Duodenal mucosa (tissue), 2 donors: ENCODE measurements around the gene NOS1AP.
"Not testable (repeated sequence)": the region's sequence is repeated elsewhere in the genome, so short reads cannot be mapped to it uniquely, and the experiment has no call there.

Experiments
- H3K27ac ChIP-seq: one replicate; pipeline ENCODE4 v1.7.0; 2013; ENCODE audit warnings: low read depth, low read length
- H3K27me3 ChIP-seq, 2 donors: one replicate each; pipeline ENCODE4 v1.7.0; 2013; ENCODE audit warnings: low read length in 2 of 2, control low read depth in 1 of 2; ENCODE audit not compliant: insufficient read depth in 2 of 2, control insufficient read depth in 1 of 2
- H3K36me3 ChIP-seq, 2 donors: one replicate each; pipeline ENCODE4 v1.7.0; 2013; ENCODE audit warnings: low read length in 2 of 2, control low read depth in 1 of 2; ENCODE audit not compliant: insufficient read depth in 2 of 2, control insufficient read depth in 1 of 2
- H3K4me1 ChIP-seq, 2 donors: one replicate each; pipeline ENCODE4 v1.7.0; 2013; ENCODE audit warnings: low read length in 2 of 2, control low read depth in 1 of 2; ENCODE audit not compliant: insufficient read depth in 2 of 2, control insufficient read depth in 1 of 2
- H3K4me3 ChIP-seq, 2 donors: one replicate each; pipeline ENCODE4 v1.7.0; 2013; ENCODE audit warnings: low read length in 2 of 2, low read depth in 1 of 2
- H3K9ac ChIP-seq, 2 donors: one replicate each; pipeline ENCODE4 v1.7.0; 2013; ENCODE audit warnings: low read length in 2 of 2, low read depth in 1 of 2
- H3K9me3 ChIP-seq, 2 donors: one replicate each; pipeline ENCODE4 v1.7.0; 2013; ENCODE audit warnings: low read length in 2 of 2, control low read depth in 1 of 2; ENCODE audit not compliant: control insufficient read depth in 1 of 2

The NOS1AP gene

DNA sequence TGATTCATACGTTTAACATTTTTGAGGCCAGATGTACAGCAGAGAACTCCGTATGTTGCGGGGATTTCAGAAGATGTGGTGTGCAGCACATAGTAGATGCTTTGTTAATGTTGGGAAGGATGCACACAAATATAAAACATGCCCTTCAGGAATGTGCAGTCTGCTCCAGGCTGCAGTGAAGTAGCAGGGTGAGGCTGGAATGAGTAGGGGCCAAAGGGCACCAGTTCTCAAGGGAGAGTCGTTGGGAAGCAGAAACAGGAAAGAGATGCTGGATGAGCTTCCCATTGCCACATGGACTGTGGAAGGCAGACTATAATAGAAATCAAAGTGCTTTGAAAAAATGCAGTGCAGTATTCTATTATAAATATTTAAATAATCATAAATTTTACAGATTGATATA lies 126.9 kb downstream of the NOS1AP start:
- H3K4me3 ChIP-seq = no peak overlapping the region
- no peaks in the 10 kb centered on the region for H3K27me3 ChIP-seq
- no peaks in the 10 kb centered on the region for H3K9me3 ChIP-seq
- peaks cover 41 to 50% of the 10 kb centered on the region in 2 donors for H3K4me1 ChIP-seq
- H3K9ac ChIP-seq = no peak overlapping the region
- H3K36me3 ChIP-seq = no peaks in the 10 kb centered on the region
- H3K27ac ChIP-seq = no peak overlapping the region

GRCh38 chr1:162197041-162197531 lies 127.6 kb downstream of the NOS1AP start:
- H3K9ac ChIP-seq = no peak overlapping the region
- H3K27me3 ChIP-seq = no peaks in the 10 kb centered on the region
- H3K36me3 ChIP-seq = no peaks in the 10 kb centered on the region
- H3K9me3 ChIP-seq = no peaks in the 10 kb centered on the region
- peak overlapping the region; percentile 9 to 34 for H3K4me3 ChIP-seq
- peaks cover 34 to 43% of the 10 kb centered on the region in 2 donors for H3K4me1 ChIP-seq
- no peak overlapping the region for H3K27ac ChIP-seq

DNA sequence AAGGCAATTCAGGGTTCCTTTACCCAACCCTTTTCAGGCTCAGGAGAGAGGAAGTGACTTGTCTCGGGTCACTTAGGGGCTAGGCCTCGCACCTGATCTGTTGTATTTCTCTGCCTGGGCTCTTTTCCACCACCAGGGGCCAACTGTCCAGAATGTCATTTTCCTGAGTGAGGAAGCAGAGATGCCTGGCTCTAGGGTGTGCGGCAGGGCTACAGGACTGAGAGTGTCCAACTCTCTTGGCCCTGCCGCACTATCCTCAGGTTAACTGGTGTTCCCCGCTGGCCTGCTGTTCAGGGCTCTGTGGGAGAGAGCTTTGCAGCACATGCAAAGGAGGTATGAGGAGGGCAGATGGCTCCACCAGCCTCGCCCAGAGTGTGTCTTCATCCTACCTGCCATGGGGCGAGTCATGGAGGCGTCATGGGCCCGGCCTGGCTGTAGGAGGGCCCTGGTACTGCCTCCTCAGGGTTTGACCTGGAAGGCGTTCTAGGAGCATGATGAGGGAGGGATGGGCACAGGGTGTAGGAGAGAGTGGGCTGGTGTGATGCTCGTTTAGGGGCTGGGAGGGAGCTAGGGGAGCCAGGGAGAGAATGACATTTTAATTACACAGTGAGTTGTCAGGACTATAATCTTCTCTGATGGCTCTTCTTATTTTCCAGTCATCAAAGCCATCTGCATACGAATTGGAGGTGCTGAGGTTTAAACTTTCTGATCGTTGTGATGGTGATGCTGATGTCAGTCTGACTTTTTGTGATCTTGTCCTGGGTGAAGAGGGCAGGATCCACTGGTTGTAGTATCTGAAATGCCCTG lies 128.3 kb downstream of the NOS1AP start:
- Histone ChIP-seq H3K36me3 (no peaks in the 10 kb centered on the region), H3K4me1 (peaks cover 29 to 38% of the 10 kb centered on the region in 2 donors), H3K4me3 (peak overlapping the region in 1 of 2 donors; percentile 9), H3K27me3 (no peaks in the 10 kb centered on the region), H3K9ac (no peak overlapping the region), H3K27ac (no peak overlapping the region), H3K9me3 (no peaks in the 10 kb centered on the region)

GRCh38 chr1:162200096-162200847 lies 130.8 kb downstream of the NOS1AP start:
- peaks cover 21% of the 10 kb centered on the region in 2 donors for H3K4me1 ChIP-seq
- no peak overlapping the region for H3K27ac ChIP-seq
- no peaks in the 10 kb centered on the region for H3K27me3 ChIP-seq
- H3K36me3 ChIP-seq = no peaks in the 10 kb centered on the region
- H3K9me3 ChIP-seq = no peaks in the 10 kb centered on the region
- H3K4me3 ChIP-seq = no peak overlapping the region
- H3K9ac ChIP-seq = no peak overlapping the region

GRCh38 chr1:162201062-162201461 lies 131.6 kb downstream of the NOS1AP start:
- not testable (repeated sequence) for H3K9me3 ChIP-seq, H3K36me3 ChIP-seq, H3K27ac ChIP-seq, H3K9ac ChIP-seq, H3K4me3 ChIP-seq, H3K27me3 ChIP-seq
- H3K4me1 ChIP-seq = peaks cover 15 to 17% of the 10 kb centered on the region in 2 donors

DNA sequence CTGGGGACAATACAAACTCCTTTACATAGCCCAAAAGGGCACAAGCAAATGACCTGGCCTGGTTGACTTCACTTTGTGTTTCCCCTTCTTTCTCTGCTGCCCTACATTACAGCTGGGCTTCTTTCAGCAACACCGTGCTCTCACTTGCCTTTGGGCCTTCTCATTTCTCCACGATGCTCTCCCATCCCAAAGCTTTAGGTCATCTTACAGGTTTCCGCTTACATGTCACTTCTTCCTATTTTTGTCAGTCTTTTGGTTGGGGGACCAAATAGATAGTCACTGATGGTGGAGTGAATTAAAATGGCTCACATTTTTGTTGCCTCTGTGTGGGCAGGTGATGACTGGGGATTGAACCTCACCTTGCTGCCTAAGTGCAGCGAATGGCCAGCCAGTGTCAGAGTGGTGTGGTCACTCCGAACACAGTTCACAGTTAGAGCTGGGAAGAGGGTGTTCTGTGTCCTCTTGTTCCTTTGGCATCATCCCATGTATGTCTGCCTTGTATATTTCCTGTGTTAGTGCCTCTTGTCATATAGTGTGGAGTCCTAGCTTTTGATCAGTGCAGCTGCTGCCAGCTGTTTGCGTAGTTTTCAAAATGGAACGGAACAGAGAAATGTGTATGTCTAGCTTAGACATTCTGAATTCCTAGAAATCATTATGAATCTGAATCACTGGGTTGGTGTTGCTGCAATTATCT lies 134.8 kb downstream of the NOS1AP start:
- peaks cover 4 to 13% of the 10 kb centered on the region in 2 donors for H3K4me1 ChIP-seq
- no peaks in the 10 kb centered on the region for H3K36me3 ChIP-seq
- H3K27ac ChIP-seq = no peak overlapping the region

DNA sequence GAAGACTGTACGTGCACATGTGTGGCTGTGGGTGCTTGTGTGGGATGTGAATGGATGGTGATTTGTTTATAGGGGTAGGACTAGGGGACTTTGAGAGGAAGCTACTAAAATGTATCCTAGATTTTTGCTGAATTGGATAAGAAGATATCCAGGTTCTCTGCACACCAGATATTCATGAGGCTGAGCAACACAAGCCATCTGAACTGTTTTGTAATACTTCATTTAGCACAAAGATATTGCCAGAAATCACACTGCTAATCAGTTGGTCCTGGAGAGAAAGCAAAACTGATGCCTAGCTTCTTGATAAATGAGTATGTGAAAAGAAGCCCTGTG lies 135.3 kb downstream of the NOS1AP start:
- Histone ChIP-seq H3K27ac (no peak overlapping the region), H3K27me3 (no peaks in the 10 kb centered on the region), H3K36me3 (no peaks in the 10 kb centered on the region), H3K4me1 (peaks cover 4 to 13% of the 10 kb centered on the region in 2 donors), H3K4me3 (no peak overlapping the region), H3K9ac (no peak overlapping the region), H3K9me3 (no peaks in the 10 kb centered on the region)

More for the DNA sequence above, 134.8 kb downstream of the NOS1AP start:
- H3K4me3 ChIP-seq = no peak overlapping the region
- H3K9me3 ChIP-seq = no peaks in the 10 kb centered on the region
- no peaks in the 10 kb centered on the region for H3K27me3 ChIP-seq
- H3K9ac ChIP-seq = no peak overlapping the region

GRCh38 chr1:162206300-162206699 lies 136.8 kb downstream of the NOS1AP start:
- Histone ChIP-seq H3K27ac (no peak overlapping the region), H3K9me3 (no peaks in the 10 kb centered on the region), H3K4me1 (peaks cover 4 to 13% of the 10 kb centered on the region in 2 donors), H3K27me3 (no peaks in the 10 kb centered on the region), H3K4me3 (no peak overlapping the region), H3K36me3 (no peaks in the 10 kb centered on the region), H3K9ac (no peak overlapping the region)

DNA sequence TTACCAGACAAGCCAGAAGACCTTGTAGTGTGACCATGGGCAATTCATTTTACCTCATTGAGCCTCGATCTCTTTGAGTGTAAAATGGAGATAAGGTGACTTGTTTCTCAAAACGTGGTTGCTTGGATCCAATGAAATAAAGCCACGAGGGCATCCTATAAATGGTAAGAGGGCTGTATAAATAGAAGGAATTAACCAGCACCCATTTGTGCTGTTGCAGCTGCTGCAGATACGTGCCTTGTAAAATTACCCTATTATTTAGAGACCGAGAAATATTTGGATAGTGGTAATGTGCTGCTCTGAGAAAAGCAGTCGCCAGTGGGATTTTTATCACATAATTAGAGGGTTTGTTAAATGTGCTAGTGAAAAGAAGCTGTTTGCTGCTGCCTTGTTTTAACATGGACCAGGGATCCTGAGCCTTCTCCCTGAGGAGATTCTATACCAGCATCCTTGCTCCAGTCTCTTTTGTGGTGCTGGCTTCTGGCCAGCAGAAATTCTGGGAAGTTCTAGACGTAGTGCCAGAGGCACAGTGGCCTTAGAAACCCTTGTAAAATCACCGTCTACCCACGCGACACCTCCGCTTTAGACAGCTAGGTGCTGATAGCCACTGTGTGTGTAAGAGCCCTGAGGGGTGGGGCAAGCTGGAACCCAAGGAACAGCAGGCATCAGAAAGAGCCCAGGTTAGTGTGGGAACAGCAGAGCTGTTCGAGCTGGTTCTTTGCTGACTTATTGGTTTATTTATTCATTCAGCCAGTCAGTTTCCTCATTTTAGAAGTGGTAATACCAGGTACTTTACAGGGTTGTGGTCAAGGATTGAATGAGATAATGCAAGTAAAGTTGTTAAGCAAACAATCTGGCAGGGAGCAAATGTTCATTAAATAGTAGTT lies 137.5 kb downstream of the NOS1AP start:
- Histone ChIP-seq H3K4me3 (peak overlapping the region in 1 of 2 donors; percentile 10), H3K9me3 (no peaks in the 10 kb centered on the region), H3K36me3 (no peaks in the 10 kb centered on the region), H3K9ac (no peak overlapping the region), H3K27ac (no peak overlapping the region), H3K27me3 (no peaks in the 10 kb centered on the region), H3K4me1 (peaks cover 4 to 13% of the 10 kb centered on the region in 2 donors)
